ENCODE measurements around the gene FRAT1.
"Not testable (repeated sequence)": the region's sequence is repeated elsewhere in the genome, so short reads cannot be mapped to it uniquely, and the experiment has no call there.

FRAT1 gene

DNA sequence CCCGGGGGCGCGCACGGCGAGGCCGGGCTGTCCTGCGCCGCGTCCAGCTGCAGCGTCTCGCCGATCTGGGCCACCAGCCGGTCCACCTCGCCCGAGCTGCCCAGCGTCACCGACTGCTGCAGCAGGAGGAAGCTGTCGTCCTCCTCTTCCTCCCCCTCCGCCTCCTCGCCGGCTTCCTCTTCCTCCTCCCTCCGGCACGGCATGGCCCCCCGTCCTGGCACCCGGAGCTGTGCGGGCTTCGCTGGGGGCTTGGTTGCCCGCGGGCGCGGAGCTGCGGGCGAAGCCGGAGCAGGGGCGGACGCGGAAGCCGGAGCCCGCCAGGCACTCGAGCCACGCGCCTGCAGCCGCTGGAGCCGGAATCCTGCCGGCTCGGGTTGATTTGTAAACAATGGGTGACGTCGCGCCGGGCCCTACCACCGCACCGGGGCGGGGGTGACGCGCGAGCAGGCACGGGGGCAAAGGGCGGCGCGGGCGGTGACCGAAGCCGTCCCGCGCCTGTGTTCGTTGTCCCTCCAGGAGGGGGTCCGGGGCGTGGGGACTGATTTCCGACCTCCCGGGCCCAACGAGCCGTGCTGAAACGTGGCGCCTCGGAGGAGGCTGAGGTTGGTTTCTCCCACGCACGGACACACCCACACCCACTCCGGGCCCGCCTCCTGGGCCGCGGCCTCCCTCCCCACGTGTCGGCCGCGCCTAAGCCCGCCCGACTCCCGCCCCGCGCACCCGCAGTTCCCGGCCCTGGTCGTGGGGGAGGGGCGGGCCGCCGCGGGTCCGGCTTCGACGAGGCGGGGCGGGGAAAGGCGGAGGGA, 15.5 kb downstream of the FRAT1 start, which contains the start of gene FRAT2:
Gene FRAT2, minus strand, starts transcription at position 360 of the 806 bp plus-strand sequence. Its CDS starts 157 bp downstream, at position 203.
- peak within 1 kb of the TSS; percentile 97 for H3K27ac ChIP-seq (ENCODE audit: insufficient read depth, low read length, poor library complexity, severe bottlenecking)
- no peaks in the 10 kb centered on the region for H3K36me3 ChIP-seq (ENCODE audit: control insufficient read depth, insufficient read depth, low read length)
- DNase-seq: peak; percentile 75 to 82 (median 80)
- peaks cover 29% of the 10 kb centered on the region for H3K4me1 ChIP-seq (ENCODE audit: control insufficient read depth, insufficient read depth, low read length, poor library complexity, severe bottlenecking)
- peak within 1 kb of the TSS; percentile 67 for H3K4me3 ChIP-seq (ENCODE audit: insufficient read depth, low read depth, low read length, poor library complexity, severe bottlenecking)
- H3K27me3 ChIP-seq (replicated peaks; ENCODE audit: control insufficient read depth, insufficient read depth, low read length, poor library complexity, severe bottlenecking): no peaks in the 10 kb centered on the region
- H3K9me3 ChIP-seq (ENCODE audit: control insufficient read depth, low read length): no peaks in the 10 kb centered on the region

DNA sequence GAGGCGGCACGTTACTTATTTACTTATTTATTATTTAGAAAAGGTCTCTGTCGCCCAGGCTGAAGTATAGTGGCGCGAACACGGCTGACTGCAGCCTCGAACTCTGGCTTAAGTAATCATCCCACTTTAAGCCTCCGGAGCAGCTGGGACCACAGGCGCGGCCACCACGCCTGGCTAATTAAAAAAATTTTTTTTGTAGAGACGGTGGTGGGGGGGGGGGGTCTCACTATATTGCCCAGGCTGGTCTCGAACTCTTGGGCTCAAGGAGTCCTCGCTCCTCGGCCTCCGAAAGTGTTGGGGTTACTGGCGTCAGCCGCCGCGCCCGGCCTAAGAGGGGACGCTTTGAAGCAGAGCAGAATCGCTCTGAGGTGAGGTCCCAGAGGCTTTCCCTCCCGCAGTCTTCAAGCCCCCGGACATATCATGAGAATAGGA, 16.1 kb downstream of the FRAT1 start:
- H3K9me3 ChIP-seq (ENCODE audit: control insufficient read depth, low read length): no peaks in the 10 kb centered on the region
- H3K4me3 ChIP-seq (ENCODE audit: insufficient read depth, low read depth, low read length, poor library complexity, severe bottlenecking): peak overlapping the region; percentile 67
- peak overlapping the region; percentile 97 for H3K27ac ChIP-seq (ENCODE audit: insufficient read depth, low read length, poor library complexity, severe bottlenecking)
- no peaks in the 10 kb centered on the region for H3K27me3 ChIP-seq (replicated peaks; ENCODE audit: control insufficient read depth, insufficient read depth, low read length, poor library complexity, severe bottlenecking)
- no peaks in the 10 kb centered on the region for H3K36me3 ChIP-seq (ENCODE audit: control insufficient read depth, insufficient read depth, low read length)
- H3K4me1 ChIP-seq (ENCODE audit: control insufficient read depth, insufficient read depth, low read length, poor library complexity, severe bottlenecking): peaks cover 29% of the 10 kb centered on the region
- DNase-seq: no peak

DNA sequence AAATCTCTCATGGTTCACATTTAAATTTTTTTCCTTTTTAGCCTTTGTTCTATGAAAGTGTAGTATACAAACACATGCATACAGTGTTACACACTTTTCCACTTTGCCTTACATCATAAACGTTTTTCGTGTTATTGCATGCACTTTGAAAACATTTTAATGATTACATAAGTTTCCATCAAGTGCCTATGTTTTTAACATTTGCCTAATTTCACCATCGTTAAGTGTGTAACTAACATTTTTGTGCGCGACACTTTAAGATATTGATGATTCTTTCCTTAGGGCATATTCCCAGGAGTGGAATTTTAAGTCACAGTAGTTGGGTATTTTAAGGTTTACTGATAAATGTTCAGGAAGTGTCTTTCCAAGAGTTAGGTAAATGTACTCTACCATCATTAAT, 16.9 kb downstream of the FRAT1 start:
- no peak overlapping the region for H3K4me3 ChIP-seq (ENCODE audit: insufficient read depth, low read depth, low read length, poor library complexity, severe bottlenecking)
- no peaks in the 10 kb centered on the region for H3K36me3 ChIP-seq (ENCODE audit: control insufficient read depth, insufficient read depth, low read length)
- DNase-seq: no peak
- no peaks in the 10 kb centered on the region for H3K27me3 ChIP-seq (replicated peaks; ENCODE audit: control insufficient read depth, insufficient read depth, low read length, poor library complexity, severe bottlenecking)
- no peak overlapping the region for H3K27ac ChIP-seq (ENCODE audit: insufficient read depth, low read length, poor library complexity, severe bottlenecking)
- no peaks in the 10 kb centered on the region for H3K9me3 ChIP-seq (ENCODE audit: control insufficient read depth, low read length)
- peaks cover 28% of the 10 kb centered on the region for H3K4me1 ChIP-seq (ENCODE audit: control insufficient read depth, insufficient read depth, low read length, poor library complexity, severe bottlenecking)

DNA sequence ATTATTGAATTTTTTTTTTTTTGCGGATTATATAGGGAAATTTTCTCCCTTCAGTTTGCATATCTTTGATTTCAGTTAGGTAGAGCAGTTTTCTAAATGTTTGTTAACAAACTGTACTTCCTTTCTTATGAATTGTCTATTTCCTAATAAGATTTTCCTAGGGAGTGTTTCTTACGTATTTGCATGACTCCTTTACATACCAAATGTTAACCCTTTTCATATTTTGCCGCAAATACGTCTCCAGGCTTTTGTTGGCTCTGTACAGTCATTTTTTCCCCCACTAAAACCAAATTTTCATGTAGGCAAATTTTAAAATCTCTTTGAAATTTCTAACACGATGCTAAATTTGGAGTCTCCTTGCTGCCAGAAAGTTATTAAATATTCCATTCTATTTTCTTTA, 17.4 kb downstream of the FRAT1 start:
- DNase-seq: no peak

GRCh38 chr10:97336942-97337831, 18.1 kb downstream of the FRAT1 start:
- no peak overlapping the region for H3K4me3 ChIP-seq (ENCODE audit: insufficient read depth, low read depth, low read length, poor library complexity, severe bottlenecking)
- H3K36me3 ChIP-seq (ENCODE audit: control insufficient read depth, insufficient read depth, low read length): no peaks in the 10 kb centered on the region
- DNase-seq: no peak

More for the DNA sequence above, 17.4 kb downstream of the FRAT1 start:
- H3K36me3 ChIP-seq (ENCODE audit: control insufficient read depth, insufficient read depth, low read length): no peaks in the 10 kb centered on the region
- no peaks in the 10 kb centered on the region for H3K27me3 ChIP-seq (replicated peaks; ENCODE audit: control insufficient read depth, insufficient read depth, low read length, poor library complexity, severe bottlenecking)
- no peaks in the 10 kb centered on the region for H3K9me3 ChIP-seq (ENCODE audit: control insufficient read depth, low read length)
- H3K27ac ChIP-seq (ENCODE audit: insufficient read depth, low read length, poor library complexity, severe bottlenecking): no peak overlapping the region
- no peak overlapping the region for H3K4me3 ChIP-seq (ENCODE audit: insufficient read depth, low read depth, low read length, poor library complexity, severe bottlenecking)
- H3K4me1 ChIP-seq (ENCODE audit: control insufficient read depth, insufficient read depth, low read length, poor library complexity, severe bottlenecking): peaks cover 24% of the 10 kb centered on the region

DNA sequence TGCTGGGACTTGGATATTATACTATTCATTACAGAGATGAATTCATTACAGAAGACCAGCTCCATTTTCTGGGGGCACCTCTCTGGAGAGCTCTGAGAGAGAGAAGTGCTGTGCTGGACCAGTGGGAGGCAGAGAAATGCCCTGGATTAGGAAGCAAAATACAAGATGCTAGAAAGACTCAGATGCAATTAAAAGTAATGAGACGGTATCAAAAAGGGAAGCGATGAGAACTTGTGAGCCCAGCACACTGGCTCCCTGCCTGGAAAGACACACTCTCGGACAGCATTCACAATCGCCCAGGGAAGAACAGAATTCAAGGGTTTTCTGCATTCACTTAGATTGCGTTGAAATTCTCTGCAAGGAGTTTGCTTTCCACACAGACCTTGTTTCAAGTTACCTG, 19.0 kb downstream of the FRAT1 start:
- Histone ChIP-seq H3K9me3 (ENCODE audit: control insufficient read depth, low read length) (no peaks in the 10 kb centered on the region), H3K27ac (ENCODE audit: insufficient read depth, low read length, poor library complexity, severe bottlenecking) (no peak overlapping the region), H3K4me3 (ENCODE audit: insufficient read depth, low read depth, low read length, poor library complexity, severe bottlenecking) (no peak overlapping the region)

More at GRCh38 chr10:97336942-97337831, 18.1 kb downstream of the FRAT1 start:
- H3K27ac ChIP-seq (ENCODE audit: insufficient read depth, low read length, poor library complexity, severe bottlenecking): no peak overlapping the region
- H3K27me3 ChIP-seq (replicated peaks; ENCODE audit: control insufficient read depth, insufficient read depth, low read length, poor library complexity, severe bottlenecking): no peaks in the 10 kb centered on the region
- H3K4me1 ChIP-seq (ENCODE audit: control insufficient read depth, insufficient read depth, low read length, poor library complexity, severe bottlenecking): peaks cover 17% of the 10 kb centered on the region
- no peaks in the 10 kb centered on the region for H3K9me3 ChIP-seq (ENCODE audit: control insufficient read depth, low read length)

GRCh38 chr10:97341416-97341815, 22.3 kb downstream of the FRAT1 start:
- Histone ChIP-seq H3K9me3 (ENCODE audit: control insufficient read depth, low read length) (no peaks in the 10 kb centered on the region), H3K4me1 (ENCODE audit: control insufficient read depth, insufficient read depth, low read length, poor library complexity, severe bottlenecking) (no peaks in the 10 kb centered on the region), H3K27ac (ENCODE audit: insufficient read depth, low read length, poor library complexity, severe bottlenecking) (no peak overlapping the region), H3K36me3 (ENCODE audit: control insufficient read depth, insufficient read depth, low read length) (no peaks in the 10 kb centered on the region), H3K27me3 (replicated peaks; ENCODE audit: control insufficient read depth, insufficient read depth, low read length, poor library complexity, severe bottlenecking) (no peaks in the 10 kb centered on the region), H3K4me3 (ENCODE audit: insufficient read depth, low read depth, low read length, poor library complexity, severe bottlenecking) (no peak overlapping the region)
- no peak for DNase-seq

More for the DNA sequence above, 19.0 kb downstream of the FRAT1 start:
- DNase-seq: no peak
- Histone ChIP-seq H3K27me3 (replicated peaks; ENCODE audit: control insufficient read depth, insufficient read depth, low read length, poor library complexity, severe bottlenecking) (no peaks in the 10 kb centered on the region), H3K36me3 (ENCODE audit: control insufficient read depth, insufficient read depth, low read length) (no peaks in the 10 kb centered on the region), H3K4me1 (ENCODE audit: control insufficient read depth, insufficient read depth, low read length, poor library complexity, severe bottlenecking) (peaks cover 9% of the 10 kb centered on the region)

GRCh38 chr10:97343664-97344063, 24.6 kb downstream of the FRAT1 start:
- H3K4me1 ChIP-seq (ENCODE audit: control insufficient read depth, insufficient read depth, low read length, poor library complexity, severe bottlenecking); H3K36me3 ChIP-seq (ENCODE audit: control insufficient read depth, insufficient read depth, low read length); H3K9me3 ChIP-seq (ENCODE audit: control insufficient read depth, low read length); H3K27me3 ChIP-seq (replicated peaks; ENCODE audit: control insufficient read depth, insufficient read depth, low read length, poor library complexity, severe bottlenecking); H3K4me3 ChIP-seq (ENCODE audit: insufficient read depth, low read depth, low read length, poor library complexity, severe bottlenecking); H3K27ac ChIP-seq (ENCODE audit: insufficient read depth, low read length, poor library complexity, severe bottlenecking); DNase-seq: not testable (repeated sequence)

GRCh38 chr10:97347317-97347716, 28.2 kb downstream of the FRAT1 start:
- no peaks in the 10 kb centered on the region for H3K9me3 ChIP-seq (ENCODE audit: control insufficient read depth, low read length)
- H3K4me3 ChIP-seq (ENCODE audit: insufficient read depth, low read depth, low read length, poor library complexity, severe bottlenecking): no peak overlapping the region
- no peaks in the 10 kb centered on the region for H3K36me3 ChIP-seq (ENCODE audit: control insufficient read depth, insufficient read depth, low read length)
- no peak overlapping the region for H3K27ac ChIP-seq (ENCODE audit: insufficient read depth, low read length, poor library complexity, severe bottlenecking)
- H3K4me1 ChIP-seq (ENCODE audit: control insufficient read depth, insufficient read depth, low read length, poor library complexity, severe bottlenecking): no peaks in the 10 kb centered on the region
- no peak for DNase-seq
- H3K27me3 ChIP-seq (replicated peaks; ENCODE audit: control insufficient read depth, insufficient read depth, low read length, poor library complexity, severe bottlenecking): no peaks in the 10 kb centered on the region
